NCI-H748 treated with DMSO at 0.1 percent for 48 hours (cell line): Measurements from ENCODE around the gene C19orf44.

Experiments used
- DNase-seq: peaks from one replicate; lab custom pipeline; 2025; lab: John Stamatoyannopoulos, UW

C19orf44 gene

GRCh38 chr19:16518061-16518460 lies 21.9 kb downstream of the C19orf44 start:
- DNase-seq: no peak

- DNase-seq: no peak
Observed at GRCh38 chr19:16518483-16519229, 22.5 kb downstream of the C19orf44 start.

GRCh38 chr19:16519230-16519687 lies 23.1 kb downstream of the C19orf44 start:
- no peak for DNase-seq

- no peak for DNase-seq
Observed at GRCh38 chr19:16520074-16520973, 24.1 kb downstream of the C19orf44 start.

- DNase-seq: no peak
Observed at GRCh38 chr19:16520986-16521624, 24.9 kb downstream of the C19orf44 start.

GRCh38 chr19:16521715-16522289 lies 25.6 kb downstream of the C19orf44 start:
- DNase-seq: no peak

GRCh38 chr19:16522559-16523377 lies 26.6 kb downstream of the C19orf44 start:
- no peak for DNase-seq

GRCh38 chr19:16524991-16525734 lies 29.0 kb downstream of the C19orf44 start:
- DNase-seq: no peak

GRCh38 chr19:16525751-16526481 lies 29.7 kb downstream of the C19orf44 start:
- no peak for DNase-seq

- no peak for DNase-seq
Observed at GRCh38 chr19:16527334-16527935, 31.2 kb downstream of the C19orf44 start.

GRCh38 chr19:16527971-16528521 lies 31.9 kb downstream of the C19orf44 start:
- DNase-seq: no peak

GRCh38 chr19:16529466-16530144 lies 33.4 kb downstream of the C19orf44 start:
- DNase-seq: no peak

GRCh38 chr19:16530540-16531379 lies 34.6 kb downstream of the C19orf44 start:
- no peak for DNase-seq

GRCh38 chr19:16531380-16531669 lies 35.1 kb downstream of the C19orf44 start:
- DNase-seq: no peak

GRCh38 chr19:16532440-16533234 lies 36.4 kb downstream of the C19orf44 start:
- DNase-seq: no peak

- no peak for DNase-seq
Observed at GRCh38 chr19:16535381-16535780, 39.2 kb downstream of the C19orf44 start.

GRCh38 chr19:16536130-16536529 lies 39.9 kb downstream of the C19orf44 start:
- DNase-seq: no peak
